ENCODE results near the gene MADD.

MADD gene

GRCh38 chr11:47259232-47259977, 10.5 kb upstream of the MADD start:
- no peak overlapping the region for H3K4me3 ChIP-seq (ENCODE audit: low read depth, low read length)
- peak; percentile 64 for TF ChIP-seq CTCF (IDR thresholded peaks at IDR 0.05; ENCODE audit: low read depth, low read length)

DNA sequence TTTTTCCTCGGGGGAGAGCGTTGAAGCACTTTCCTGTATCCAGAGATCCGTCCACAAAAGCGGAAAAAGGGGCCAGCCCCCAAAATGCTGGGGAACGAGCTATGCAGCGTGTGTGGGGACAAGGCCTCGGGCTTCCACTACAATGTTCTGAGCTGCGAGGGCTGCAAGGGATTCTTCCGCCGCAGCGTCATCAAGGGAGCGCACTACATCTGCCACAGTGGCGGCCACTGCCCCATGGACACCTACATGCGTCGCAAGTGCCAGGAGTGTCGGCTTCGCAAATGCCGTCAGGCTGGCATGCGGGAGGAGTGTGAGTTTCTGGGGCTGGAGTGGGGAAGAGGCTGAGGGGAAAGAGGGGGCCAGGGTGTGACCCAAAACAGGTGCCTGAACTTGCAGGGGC, 9.6 kb upstream of the MADD start:
- TF ChIP-seq CTCF (IDR thresholded peaks at IDR 0.05; ENCODE audit: low read depth, low read length): no peak
- no peak overlapping the region for H3K4me3 ChIP-seq (ENCODE audit: low read depth, low read length)

DNA sequence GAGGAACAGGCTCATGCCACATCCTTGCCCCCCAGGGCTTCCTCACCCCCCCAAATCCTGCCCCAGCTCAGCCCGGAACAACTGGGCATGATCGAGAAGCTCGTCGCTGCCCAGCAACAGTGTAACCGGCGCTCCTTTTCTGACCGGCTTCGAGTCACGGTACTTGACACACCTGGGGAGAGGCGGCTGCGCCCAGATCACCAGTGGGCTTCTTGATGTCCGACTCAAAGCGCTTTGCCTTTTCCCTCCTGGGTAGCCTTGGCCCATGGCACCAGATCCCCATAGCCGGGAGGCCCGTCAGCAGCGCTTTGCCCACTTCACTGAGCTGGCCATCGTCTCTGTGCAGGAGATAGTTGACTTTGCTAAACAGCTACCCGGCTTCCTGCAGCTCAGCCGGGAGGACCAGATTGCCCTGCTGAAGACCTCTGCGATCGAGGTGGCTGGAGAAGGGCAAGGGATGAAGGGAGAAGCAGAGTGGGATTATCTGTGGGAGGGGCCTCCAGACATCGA, 8.6 kb upstream of the MADD start:
- no peak overlapping the region for H3K4me3 ChIP-seq (ENCODE audit: low read depth, low read length)
- no peak for TF ChIP-seq CTCF (IDR thresholded peaks at IDR 0.05; ENCODE audit: low read depth, low read length)

DNA sequence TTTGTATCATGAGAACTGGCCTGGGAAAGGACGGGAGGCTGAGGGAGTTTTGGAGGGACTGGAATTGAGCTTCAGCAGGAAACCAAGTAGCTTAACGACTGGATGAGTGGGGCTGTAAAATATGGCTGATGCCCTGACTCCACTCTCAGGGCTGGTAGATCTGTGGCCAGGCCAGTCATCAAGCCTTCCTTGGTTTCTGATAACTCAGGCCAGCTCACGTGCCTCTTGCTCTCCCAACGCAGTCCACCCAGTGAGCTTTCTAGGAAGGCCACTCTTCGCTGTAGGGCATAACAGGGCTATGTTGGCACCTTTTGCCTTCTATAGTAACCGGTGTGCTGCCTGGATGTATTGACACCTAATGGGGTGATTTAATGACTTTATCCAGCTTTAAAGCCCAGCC, 5.8 kb upstream of the MADD start:
- no peak overlapping the region for H3K4me3 ChIP-seq (ENCODE audit: low read depth, low read length)
- no peak for TF ChIP-seq CTCF (IDR thresholded peaks at IDR 0.05; ENCODE audit: low read depth, low read length)

- H3K4me3 ChIP-seq (ENCODE audit: low read depth, low read length): no peak overlapping the region
- no peak for TF ChIP-seq CTCF (IDR thresholded peaks at IDR 0.05; ENCODE audit: low read depth, low read length)
Measured at GRCh38 chr11:47264521-47264920, 5.4 kb upstream of the MADD start.

DNA sequence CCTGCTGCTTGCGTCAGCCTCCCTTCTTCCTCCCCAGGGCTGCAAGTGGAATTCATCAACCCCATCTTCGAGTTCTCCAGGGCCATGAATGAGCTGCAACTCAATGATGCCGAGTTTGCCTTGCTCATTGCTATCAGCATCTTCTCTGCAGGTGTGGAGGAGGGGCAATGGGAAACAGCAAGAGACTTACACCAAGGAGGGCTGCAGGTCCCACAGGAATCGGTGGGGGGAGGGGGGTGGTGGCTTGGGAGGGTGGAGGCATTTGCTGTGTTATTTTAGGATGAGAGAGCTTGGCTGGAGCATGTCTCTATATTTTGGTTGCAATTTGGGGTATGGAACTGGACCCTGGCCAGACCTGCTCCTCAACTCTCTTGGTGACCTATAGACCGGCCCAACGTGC, 2.1 kb upstream of the MADD start:
- TF ChIP-seq CTCF (IDR thresholded peaks at IDR 0.05; ENCODE audit: low read depth, low read length): no peak
- H3K4me3 ChIP-seq (ENCODE audit: low read depth, low read length): no peak overlapping the region

- H3K4me3 ChIP-seq (ENCODE audit: low read depth, low read length): no peak overlapping the region; the same call in 1 of the 2 replicates
- TF ChIP-seq CTCF (IDR thresholded peaks at IDR 0.05; ENCODE audit: low read depth, low read length): no peak
Measured at GRCh38 chr11:47268448-47269001, 1.4 kb upstream of the MADD start.

Data from WI38 (cell line).